PC-3 (cell line): ENCODE data around the gene COL8A1.

Experiments
- EZH2 ChIP-seq: fragments of 300-600 bp; sonication (generic); IDR thresholded peaks from one replicate; pipeline ENCODE4 v1.6.1; 2017; ENCODE audit warnings: antibody characterized with exemption, mild to moderate bottlenecking, low read length; ENCODE audit not compliant: unreplicated experiment
- TF ChIP-seq, protein P1 (sequence below): fragments of 300-600 bp; sonication (generic); conservative IDR thresholded peaks from 2 replicates; pipeline ENCODE4 v1.5.1; 2017; ENCODE audit warnings: antibody characterized with exemption, low read depth, mild to moderate bottlenecking, low read length

DNA sequence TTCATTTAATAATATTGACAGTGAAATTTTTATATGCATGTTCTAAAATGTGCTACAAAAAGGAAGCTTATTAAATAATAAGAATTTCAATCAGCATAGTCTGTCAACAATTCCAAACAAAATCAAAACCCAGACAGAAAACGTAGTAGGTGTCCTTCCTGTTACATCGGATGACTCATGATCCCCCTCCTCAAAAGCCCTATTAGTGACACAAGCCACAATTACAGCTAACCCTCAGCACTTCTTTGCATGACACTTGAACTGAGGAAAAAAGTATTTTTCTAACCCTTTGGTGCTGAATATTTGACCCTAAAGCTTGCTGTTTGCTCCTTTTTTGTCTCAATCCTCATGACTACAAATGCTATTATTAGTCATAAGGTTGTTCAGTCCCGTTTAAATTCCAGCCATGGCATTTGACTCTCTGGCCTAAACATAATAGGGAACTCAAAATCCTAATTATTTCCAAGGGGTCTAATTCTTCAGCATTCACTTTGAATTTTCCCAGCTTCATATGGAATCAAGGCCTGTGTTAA lies 78.1 kb downstream of the COL8A1 start:
- TF ChIP-seq, protein P1, sequence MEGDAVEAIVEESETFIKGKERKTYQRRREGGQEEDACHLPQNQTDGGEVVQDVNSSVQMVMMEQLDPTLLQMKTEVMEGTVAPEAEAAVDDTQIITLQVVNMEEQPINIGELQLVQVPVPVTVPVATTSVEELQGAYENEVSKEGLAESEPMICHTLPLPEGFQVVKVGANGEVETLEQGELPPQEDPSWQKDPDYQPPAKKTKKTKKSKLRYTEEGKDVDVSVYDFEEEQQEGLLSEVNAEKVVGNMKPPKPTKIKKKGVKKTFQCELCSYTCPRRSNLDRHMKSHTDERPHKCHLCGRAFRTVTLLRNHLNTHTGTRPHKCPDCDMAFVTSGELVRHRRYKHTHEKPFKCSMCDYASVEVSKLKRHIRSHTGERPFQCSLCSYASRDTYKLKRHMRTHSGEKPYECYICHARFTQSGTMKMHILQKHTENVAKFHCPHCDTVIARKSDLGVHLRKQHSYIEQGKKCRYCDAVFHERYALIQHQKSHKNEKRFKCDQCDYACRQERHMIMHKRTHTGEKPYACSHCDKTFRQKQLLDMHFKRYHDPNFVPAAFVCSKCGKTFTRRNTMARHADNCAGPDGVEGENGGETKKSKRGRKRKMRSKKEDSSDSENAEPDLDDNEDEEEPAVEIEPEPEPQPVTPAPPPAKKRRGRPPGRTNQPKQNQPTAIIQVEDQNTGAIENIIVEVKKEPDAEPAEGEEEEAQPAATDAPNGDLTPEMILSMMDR, result no peak
- TF ChIP-seq EZH2, result no peak
